Stomach (tissue), 9 donors: ENCODE measurements around the gene GFRA4. TPM values are rescaled to one million over a fixed set of nuclear protein-coding genes. Genes with fewer than 3 reads are reported as not detected.

Experiments used
- DNase-seq, 2 donors: peaks; one replicate each; pipeline versions ENCODE4 v3.0.0 to v3.0.0-alpha.2; 2013 to 2019
- H3K27ac ChIP-seq, 5 donors: fragments of 200-600 bp in 4 of 5; sonication (generic) in 4 of 5; one replicate each; pipeline ENCODE4 v1.5.1; 2013 to 2019; ENCODE audit warnings: mild to moderate bottlenecking in 1 of 5, moderate library complexity in 1 of 5
- H3K27me3 ChIP-seq, 3 donors: fragments of 200-600 bp; sonication (generic); one replicate each; pipeline ENCODE4 v1.5.1; 2017 to 2019; ENCODE audit warnings: mixed run types in 1 of 3
- H3K36me3 ChIP-seq, 4 donors: fragments of 200-600 bp; sonication (generic); 1 replicate in 3 of 4; 2 replicates in 1 of 4; pipeline ENCODE4 v1.5.1; 2016 to 2019
- H3K4me1 ChIP-seq, 4 donors: fragments of 200-600 bp; sonication (generic); one replicate each; pipeline ENCODE4 v1.5.1; 2016 to 2019
- H3K4me3 ChIP-seq, 4 donors: fragments of 200-600 bp; sonication (generic) in 3 of 4; one replicate each; pipeline ENCODE4 v1.5.1; 2016 to 2019; ENCODE audit warnings: mild to moderate bottlenecking in 1 of 4
- H3K9me3 ChIP-seq, 4 donors: fragments of 200-600 bp; sonication (generic); one replicate each; pipeline ENCODE4 v1.5.1; 2016 to 2019
- CTCF ChIP-seq, 7 experiments: fragments of 450-650 bp in 4 of 7; fragments of 200-600 bp in 3 of 7; sonication (generic) in 3 of 7; IDR thresholded peaks; one replicate each; pipeline ENCODE4 v1.5.1; 2016 to 2019; ENCODE audit warnings: antibody characterized with exemption in 7 of 7, control low read depth in 2 of 7, mild to moderate bottlenecking in 1 of 7
- EP300 ChIP-seq: sonication (generic); formaldehyde crosslinking; IDR thresholded peaks from one replicate; pipeline ENCODE4 v1.6.1; 2017; ENCODE audit warnings: antibody characterized with exemption
- POLR2A ChIP-seq, 4 donors: fragments of 450-650 bp; IDR thresholded peaks; one replicate each; pipeline ENCODE4 v1.6.1; 2016; ENCODE audit warnings: antibody characterized with exemption in 4 of 4, control low read depth in 2 of 4, mild to moderate bottlenecking in 1 of 4, moderate library complexity in 1 of 4
- POLR2AphosphoS5 ChIP-seq, 3 donors: sonication (generic); formaldehyde crosslinking; IDR thresholded peaks; one replicate each; pipeline ENCODE4 v1.6.1; 2016; ENCODE audit warnings: antibody characterized with exemption in 3 of 3
- WGBS, 5 donors: extraction: QIAGEN DNeasy Blood & Tissue Kit in 3 of 5; methylation state at CpG; one replicate each; pipeline versions ENCODE4 v1.1.5 to v1.1.7; 2013 to 2018; 5-methylcytosine and 5-hydroxymethylcytosine counted together
- intact Hi-C: fragments of 100-400 bp; cut with DNase I; formaldehyde crosslinking; loops from one replicate; pipeline ENCODE4 v1.15.1; 2023; ENCODE audit warnings: low total_unique reads
- polyA plus RNA-seq, 3 donors: library from polyadenylated mRNA; stranded (reverse); fragments of 200-250 nt; gene quantifications; one replicate each; pipeline ENCODE4 v1.2.3, GENCODE V29; 2013
- total RNA-seq, 5 donors: library from RNA; depleted of rRNA; stranded (reverse); fragments of >200 nt; gene quantifications; one replicate each; pipeline versions ENCODE4 v1.1.0 to v1.2.3, GENCODE V29; 2014 to 2016
- donor health status: healthy with polysubstance abuse.
- donor health status: Bipolar disorder and iron deficiency.
- donor health status: healthy.

The GFRA4 gene
- total and polyA plus RNA-seq, 8 donors, result not detected

- DNase-seq, result peak in 1 of 2 donors; percentile 32
- Histone ChIP-seq H3K36me3 (peaks cover 0 to 62% (median 24%) of the 10 kb centered on the region in 4 donors), H3K27me3 (peaks cover 0 to 70% (median 42%) of the 10 kb centered on the region in 3 donors), H3K4me1 (peaks cover 10 to 27% (median 24%) of the 10 kb centered on the region in 4 donors), H3K27ac (no peak overlapping the region), H3K4me3 (peak overlapping the region in 3 of 4 donors; percentile 5 to 26 (median 20)), H3K9me3 (no peaks in the 10 kb centered on the region)
- TF ChIP-seq POLR2A (IDR thresholded peaks at IDR 0.05), result no peak
- no peak for TF ChIP-seq EP300
- TF ChIP-seq POLR2AphosphoS5 (IDR thresholded peaks at IDR 0.05), result no peak
- no peak for TF ChIP-seq CTCF (IDR thresholded peaks at IDR 0.05)
- intact Hi-C loops, result loop anchor here (10.0 kb wide), 2 partner anchors 92 to 422 kb away; partner anchors contain the start of gene ADISSP
- WGBS, 5 donors, result 11 to 46% (median 21%) methylated on average over 36 to 58 of the region's 58 CpGs
Observed at GRCh38 chr20:3672547-3673171, 9.5 kb upstream of the GFRA4 start.

GRCh38 chr20:3671986-3672546 lies 8.9 kb upstream of the GFRA4 start:
- WGBS, 5 donors, result 39 to 63% (median 43%) methylated on average over 17 to 23 of the region's 23 CpGs
- Histone ChIP-seq H3K27ac (no peak overlapping the region), H3K36me3 (peaks cover 0 to 62% (median 24%) of the 10 kb centered on the region in 4 donors), H3K4me1 (peaks cover 4 to 21% (median 19%) of the 10 kb centered on the region in 4 donors), H3K4me3 (peak overlapping the region in 1 of 4 donors; percentile 26), H3K27me3 (peaks cover 0 to 70% (median 42%) of the 10 kb centered on the region in 3 donors), H3K9me3 (no peaks in the 10 kb centered on the region)
- DNase-seq, result no peak
- TF ChIP-seq CTCF (IDR thresholded peaks at IDR 0.05) (no peak), POLR2A (IDR thresholded peaks at IDR 0.05) (no peak)
- intact Hi-C loops, result loop anchor here (10.0 kb wide), 2 partner anchors 93 to 423 kb away; partner anchors contain the start of gene ADISSP

GRCh38 chr20:3670945-3671344 lies 7.7 kb upstream of the GFRA4 start:
- intact Hi-C loops, result loop anchor here (10.0 kb wide), 2 partner anchors 94 to 424 kb away; partner anchors contain the start of gene ADISSP
- no peak for TF ChIP-seq POLR2AphosphoS5 (IDR thresholded peaks at IDR 0.05)
- no peak for TF ChIP-seq CTCF (IDR thresholded peaks at IDR 0.05)
- no peak for TF ChIP-seq EP300
- TF ChIP-seq POLR2A (IDR thresholded peaks at IDR 0.05), result no peak
- WGBS, 5 donors, result 83 to 93% (median 84%) methylated on average over 8 to 10 of the region's 10 CpGs
- Histone ChIP-seq H3K27ac (no peak overlapping the region), H3K27me3 (peaks cover 0 to 65% (median 39%) of the 10 kb centered on the region in 3 donors), H3K36me3 (peaks cover 0 to 60% (median 24%) of the 10 kb centered on the region in 4 donors), H3K4me1 (peaks cover 0 to 21% (median 13%) of the 10 kb centered on the region in 4 donors), H3K9me3 (no peaks in the 10 kb centered on the region), H3K4me3 (no peak overlapping the region)
- no peak for DNase-seq

- Histone ChIP-seq H3K9me3 (no peaks in the 10 kb centered on the region), H3K4me3 (no peak overlapping the region), H3K4me1 (peaks cover 0 to 25% (median 14%) of the 10 kb centered on the region in 4 donors), H3K27me3 (peaks cover 0 to 60% (median 39%) of the 10 kb centered on the region in 3 donors), H3K36me3 (peaks cover 0 to 55% (median 24%) of the 10 kb centered on the region in 4 donors), H3K27ac (no peak overlapping the region)
- 40 to 57% (median 49%) methylated on average over 4 to 6 of the region's 6 CpGs for WGBS, 5 donors
- DNase-seq, result no peak
- TF ChIP-seq POLR2AphosphoS5 (IDR thresholded peaks at IDR 0.05), result no peak
- no peak for TF ChIP-seq CTCF (IDR thresholded peaks at IDR 0.05)
- TF ChIP-seq POLR2A (IDR thresholded peaks at IDR 0.05), result no peak
- TF ChIP-seq EP300, result no peak
- intact Hi-C loops, result loop anchor here (10.0 kb wide), 2 partner anchors 94 to 424 kb away; partner anchors contain the start of gene ADISSP
Observed at GRCh38 chr20:3670511-3670910, 7.3 kb upstream of the GFRA4 start.
